Testis (tissue), 5 donors: Measurements from ENCODE around the gene PNMA8C. TPM values are rescaled to one million over a fixed set of nuclear protein-coding genes. Genes with fewer than 3 reads are reported as not detected.

Experiments used
- DNase-seq: peaks from one replicate; pipeline ENCODE4 v3.0.0-alpha.2; 2019
- H3K27ac ChIP-seq, 2 donors: fragments of 200-600 bp; sonication (generic); one replicate each; pipeline ENCODE4 v1.5.1; 2019
- H3K27me3 ChIP-seq: fragments of 200-600 bp; sonication (generic); one replicate; pipeline ENCODE4 v1.5.1; 2019
- H3K36me3 ChIP-seq: fragments of 200-600 bp; sonication (generic); one replicate; pipeline ENCODE4 v1.5.1; 2017; ENCODE audit warnings: low read depth; ENCODE audit errors: missing control alignments
- H3K4me1 ChIP-seq: fragments of 200-600 bp; sonication (generic); one replicate; pipeline ENCODE4 v1.5.1; 2019
- H3K4me3 ChIP-seq, 2 donors: fragments of 200-600 bp; sonication (generic); one replicate each; pipeline ENCODE4 v1.5.1; 2017 to 2019
- H3K9me3 ChIP-seq: fragments of 200-600 bp; sonication (generic); one replicate; pipeline ENCODE4 v1.5.1; 2017
- CTCF ChIP-seq, 3 experiments: fragments of 450-650 bp in 2 of 3; fragments of 200-600 bp in 1 of 3; sonication (generic) in 1 of 3; IDR thresholded peaks; one replicate each; pipeline ENCODE4 v1.5.1; 2016 to 2019; ENCODE audit warnings: antibody characterized with exemption in 3 of 3, mild to moderate bottlenecking in 2 of 3, moderate library complexity in 1 of 3
- POLR2A ChIP-seq: fragments of 450-650 bp; IDR thresholded peaks from one replicate; pipeline ENCODE4 v1.6.1; 2017; ENCODE audit warnings: antibody characterized with exemption, mild to moderate bottlenecking, moderate library complexity
- WGBS, 2 donors: methylation state at CpG; one replicate each; pipeline ENCODE4 v1.1.5; 2018; 5-methylcytosine and 5-hydroxymethylcytosine counted together
- intact Hi-C: fragments of 100-400 bp; cut with DNase I; formaldehyde crosslinking; loops from one replicate; pipeline ENCODE4 v1.15.1; 2023; ENCODE audit warnings: low total_unique reads
- long read RNA-seq, 2 donors: transcript quantifications; one replicate each; lab custom pipeline, GENCODE V29; 2026
- polyA plus RNA-seq: library from polyadenylated mRNA; stranded (reverse); fragments of 350-450 nt; fragmentation: Illumina TruSeq; extraction: RNeasy Lipid Tissue Mini Kit (QIAGEN cat#74804); gene quantifications from one replicate; pipeline ENCODE4 v1.2.3, GENCODE V29; 2014; ENCODE audit warnings: low read depth, low replicate concordance; ENCODE audit not compliant: insufficient read depth
- total RNA-seq, 2 donors: library from RNA; depleted of rRNA; stranded (reverse); fragments of >200 nt; gene quantifications; one replicate each; pipeline ENCODE4 v1.2.3, GENCODE V29; 2016

PNMA8C gene
- total RNA-seq (1 to 10 TPM; 1.4 to 1.9 TPM), polyA plus RNA-seq (1.2 TPM)
- long read RNA-seq, donor 1, full-length matches to known transcripts, result 3 of 3 reads
- long read RNA-seq, donor 1, partial matches to known transcripts, result 0 of 3 reads
- long read RNA-seq, donor 1, other reads (novel, unspliced or antisense), result 0 of 3 reads
- long read RNA-seq, donor 2, result 0 reads

- intact Hi-C loops, result no loop called here
- Histone ChIP-seq H3K4me3 (peak within 1 kb of the TSS; percentile 9 to 20), H3K36me3 (no peaks in the 10 kb centered on the region), H3K4me1 (peaks cover 15% of the 10 kb centered on the region), H3K9me3 (no peaks in the 10 kb centered on the region), H3K27me3 (no peaks in the 10 kb centered on the region), H3K27ac (no peak within 1 kb of the TSS)
- DNase-seq, result peak; percentile 89
- WGBS, 2 donors, result 22 to 31% methylated on average over 24 to 43 of the region's 52 CpGs
- TF ChIP-seq POLR2A, result no peak
- no peak for TF ChIP-seq CTCF (IDR thresholded peaks at IDR 0.05)
These were observed at the start of gene PNMA8C for GRCh38 chr19:46428239-46429135. PNMA8C (minus strand) TSS chr19:46428936; CDS start chr19:46428359, 577 bp downstream.

DNA sequence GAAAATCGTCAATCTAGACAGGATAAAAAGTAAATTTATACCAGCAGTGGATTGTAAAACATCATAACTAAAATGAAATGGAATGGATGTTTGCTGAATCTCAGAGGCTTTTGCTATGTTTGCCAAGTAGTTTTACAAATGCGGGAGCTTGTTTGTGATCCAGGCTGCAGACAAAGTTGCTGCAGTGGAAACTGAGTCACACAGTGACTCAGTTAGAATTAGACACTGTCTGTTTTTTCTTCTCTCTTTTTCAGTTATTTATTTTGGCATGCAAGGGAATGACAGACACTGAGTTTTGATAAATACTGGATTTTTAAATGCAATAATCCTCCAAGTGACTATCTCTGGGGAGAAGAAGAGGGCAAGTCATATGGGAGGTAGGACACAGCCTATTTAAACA is 47.2 kb upstream of the PNMA8C start:
- Histone ChIP-seq H3K9me3 (no peaks in the 10 kb centered on the region), H3K4me1 (peaks cover 22% of the 10 kb centered on the region), H3K27me3 (no peaks in the 10 kb centered on the region), H3K36me3 (no peaks in the 10 kb centered on the region), H3K27ac (no peak overlapping the region), H3K4me3 (no peak overlapping the region)
- intact Hi-C loops, result no loop called here
- TF ChIP-seq CTCF (IDR thresholded peaks at IDR 0.05) (no peak), POLR2A (no peak)
- no peak for DNase-seq
- WGBS, 2 donors, result 47 to 63% methylated on average over 2 of the region's 2 CpGs

DNA sequence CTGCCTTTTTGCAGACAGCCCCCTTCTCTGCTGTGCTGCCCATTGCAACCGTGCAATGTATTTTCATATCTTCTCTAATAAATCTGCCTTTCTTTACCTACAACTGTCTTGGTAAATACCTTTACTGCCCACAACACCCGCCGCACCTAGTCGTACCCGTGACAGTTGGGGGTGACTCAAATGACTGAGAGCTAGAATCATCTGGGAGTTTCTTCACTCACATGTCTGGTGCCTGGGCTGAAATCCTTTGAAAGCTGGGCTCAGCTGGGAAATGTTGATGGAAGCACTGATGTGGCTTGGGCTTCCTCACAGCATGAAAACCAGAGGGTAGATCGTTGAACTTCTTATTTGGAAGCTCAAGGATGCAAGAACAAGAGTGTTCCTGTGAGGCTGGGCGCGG is 45.5 kb upstream of the PNMA8C start:
- 85 to 94% methylated on average over 8 of the region's 8 CpGs for WGBS, 2 donors
- no peak overlapping the region for H3K4me3 ChIP-seq
- no peak for DNase-seq

GRCh38 chr19:46472592-46472991 is 43.9 kb upstream of the PNMA8C start:
- WGBS, 2 donors, result 72 to 73% methylated on average over 4 of the region's 4 CpGs
- Histone ChIP-seq H3K9me3 (no peaks in the 10 kb centered on the region), H3K27ac (no peak overlapping the region), H3K27me3 (no peaks in the 10 kb centered on the region), H3K36me3 (no peaks in the 10 kb centered on the region), H3K4me3 (no peak overlapping the region), H3K4me1 (peaks cover 15% of the 10 kb centered on the region)
- no peak for TF ChIP-seq POLR2A
- TF ChIP-seq CTCF (IDR thresholded peaks at IDR 0.05), result no peak
- no peak for DNase-seq
- intact Hi-C loops, result no loop called here

More for the DNA sequence above, 45.5 kb upstream of the PNMA8C start:
- intact Hi-C loops, result no loop called here
- H3K27ac ChIP-seq, result no peak overlapping the region
- H3K36me3 ChIP-seq, result no peaks in the 10 kb centered on the region
- H3K4me1 ChIP-seq, result peaks cover 15% of the 10 kb centered on the region
- TF ChIP-seq POLR2A (no peak), CTCF (IDR thresholded peaks at IDR 0.05) (no peak)
- H3K9me3 ChIP-seq, result no peaks in the 10 kb centered on the region
- H3K27me3 ChIP-seq, result no peaks in the 10 kb centered on the region
